ENCODE measurements around the gene IL25. TPM values are rescaled to one million over a fixed set of nuclear protein-coding genes. Genes with fewer than 3 reads are reported as not detected.

IL25 gene
- total and polyA plus RNA-seq, 2 of the 8 experiments (the other 6 are each of a cell fraction or from before 2014, with no cell fraction given) = not detected

DNA sequence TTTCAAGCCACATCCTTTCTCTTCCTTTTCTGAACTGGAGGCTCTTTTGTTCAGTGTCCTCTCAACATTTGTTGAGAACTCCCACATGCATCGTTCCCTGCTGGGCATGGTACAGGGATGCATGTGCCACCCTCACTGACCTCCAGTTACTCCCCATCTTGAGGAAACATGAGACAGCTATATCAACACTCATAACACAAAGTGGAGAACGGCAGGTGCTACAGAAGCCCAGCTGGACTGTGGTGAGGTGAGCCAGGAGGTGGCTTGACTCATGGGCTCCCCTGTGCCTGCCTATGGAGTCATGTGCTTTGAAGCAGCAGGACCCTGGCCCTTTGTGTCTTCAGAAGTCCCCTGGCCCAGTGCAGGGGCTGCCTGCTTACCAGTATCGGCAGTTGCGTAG, 25.7 kb downstream of the IL25 start:
- no peak overlapping the region for H2BK15ac ChIP-seq (ENCODE audit: low read length)
- H3K23ac ChIP-seq (ENCODE audit: insufficient read length) = no peak overlapping the region
- H3K18ac ChIP-seq (ENCODE audit: extremely low read depth, low read length) = no peak overlapping the region
- CTCF ChIA-PET (ENCODE audit: partially characterized antibody) = interaction anchor here (1.8 kb wide), 1 partner anchor 12 kb away, joined by 4 read pairs; no protein-coding TSS in a partner anchor
- FAIRE-seq = no peak
- peaks cover 0 to 2% of the 10 kb centered on the region in 2 experiments for H4K20me1 ChIP-seq (replicated peaks in 1 of 2; ENCODE audit: control insufficient read depth in 1 of 2, insufficient read depth in 2 of 2, low read length in 2 of 2)
- H2AFZ ChIP-seq (ENCODE audit: low read length) = no peak overlapping the region
- H3K14ac ChIP-seq (ENCODE audit: insufficient read length) = no peak overlapping the region
- no peak overlapping the region for H2BK12ac ChIP-seq (ENCODE audit: low read depth, low read length)
- H3K4me3 ChIP-seq (ENCODE audit: extremely low read depth in 1 of 4, insufficient read depth in 2 of 4, low read depth in 3 of 4, low read length in 4 of 4) = no peak overlapping the region
- H3K4ac ChIP-seq (replicated peaks; ENCODE audit: insufficient read length, low read depth, low read length) = no peak overlapping the region
- H3K4me2 ChIP-seq (ENCODE audit: insufficient read depth in 1 of 2, low read depth in 2 of 2, low read length in 2 of 2) = no peak overlapping the region
- H4K8ac ChIP-seq (ENCODE audit: extremely low read depth, insufficient read depth, low read length) = no peak overlapping the region
- H3K79me1 ChIP-seq (ENCODE audit: low read depth, low read length) = no peaks in the 10 kb centered on the region
- DNase-seq (ENCODE audit: low read depth in 1 of 2, low spot score in 2 of 2) = no peak
- no peak overlapping the region for H3K27ac ChIP-seq (ENCODE audit: low read depth, low read length)
- no peaks in the 10 kb centered on the region; a peak in 1 of 7 replicates for H3K27me3 ChIP-seq (replicated peaks in 1 of 4; ENCODE audit: control insufficient read depth in 3 of 4, extremely low read depth in 1 of 4, insufficient read depth in 3 of 4, low read length in 3 of 4)
- H2AK5ac ChIP-seq (ENCODE audit: low read depth, low read length) = no peak overlapping the region
- no peak overlapping the region for H4K91ac ChIP-seq (replicated peaks; ENCODE audit: insufficient read length, low read length)
- H3K56ac ChIP-seq (replicated peaks; ENCODE audit: insufficient read length, low read depth, low read length) = no peak overlapping the region
- no peak overlapping the region for H2BK20ac ChIP-seq (ENCODE audit: low read length)
- no peaks in the 10 kb centered on the region for H3K4me1 ChIP-seq (replicated peaks in 1 of 4; ENCODE audit: control insufficient read depth in 3 of 4, insufficient read depth in 4 of 4, low read length in 3 of 4)
- 95% methylated on average over 4 of the region's 4 CpGs; no CpG with 5 or more reads in 1 of the 2 experiments for WGBS, 2 experiments (ENCODE audit: extremely low coverage in 1 of 2, insufficient coverage in 1 of 2, insufficient read length in 1 of 2, insufficient replicate concordance in 2 of 2, low coverage in 1 of 2, low lambda C conversion rate in 2 of 2, missing lambda C conversion rate in 1 of 2)
- no peak overlapping the region for H3K9ac ChIP-seq (replicated peaks in 1 of 4; ENCODE audit: extremely low read depth in 1 of 4, low read depth in 3 of 4, low read length in 3 of 4)
- H3K79me2 ChIP-seq (ENCODE audit: control insufficient read depth in 1 of 2, insufficient read depth in 2 of 2, low read length in 2 of 2) = no peaks in the 10 kb centered on the region
- no peaks in the 10 kb centered on the region for H3K9me3 ChIP-seq (ENCODE audit: insufficient read depth in 2 of 2, low read depth in 1 of 2, low read length in 1 of 2)
- H2BK120ac ChIP-seq (replicated peaks; ENCODE audit: low read depth, low read length) = no peak overlapping the region
- H2BK5ac ChIP-seq (ENCODE audit: low read depth, low read length) = no peak overlapping the region
- no peaks in the 10 kb centered on the region for H3K23me2 ChIP-seq (ENCODE audit: low read depth, low read length)
- no peak overlapping the region for H4K5ac ChIP-seq (ENCODE audit: insufficient read length, low read depth, low read length)
- POLR2A ChIA-PET (ENCODE audit: partially characterized antibody) = no interaction called here
- H3K36me3 ChIP-seq (ENCODE audit: control insufficient read depth in 2 of 4, insufficient read depth in 4 of 4, low read length in 3 of 4) = no peaks in the 10 kb centered on the region
- TF ChIP-seq POLR2AphosphoS5 (IDR thresholded peaks at IDR 0.05; ENCODE audit: low read depth, low read length) (no peak), BRCA1 (IDR thresholded peaks at IDR 0.05; ENCODE audit: low read depth, low read length) (no peak), ASH2L (IDR thresholded peaks at IDR 0.05; ENCODE audit: low read length) (no peak), GTF2F1 (IDR thresholded peaks at IDR 0.05; ENCODE audit: borderline replicate concordance, low read depth, low read length) (no peak), SRF (IDR thresholded peaks at IDR 0.05; ENCODE audit: low read depth, low read length) (no peak), SIRT6 (IDR thresholded peaks at IDR 0.05; ENCODE audit: low read length) (no peak), BCL11A (IDR thresholded peaks at IDR 0.05; ENCODE audit: low read depth in 2 of 2, low read length in 2 of 2) (no peak), SAP30 (IDR thresholded peaks at IDR 0.05; ENCODE audit: insufficient read depth, insufficient replicate concordance, low read length) (no peak), MAFK (IDR thresholded peaks at IDR 0.05; ENCODE audit: low read depth, low read length) (no peak), CTBP2 (IDR thresholded peaks at IDR 0.05; ENCODE audit: borderline replicate concordance, insufficient read depth, insufficient read length, low read length) (no peak), TCF12 (IDR thresholded peaks at IDR 0.05; ENCODE audit: low read depth, low read length) (no peak), POLR2A (IDR thresholded peaks at IDR 0.05; ENCODE audit: control extremely low read depth in 1 of 2, low read depth in 2 of 2, low read length in 2 of 2) (no peak), SUZ12 (IDR thresholded peaks at IDR 0.05; ENCODE audit: low read length) (no peak), CHD2 (IDR thresholded peaks at IDR 0.05; ENCODE audit: low read length) (no peak)
- TF ChIP-seq, protein P1, sequence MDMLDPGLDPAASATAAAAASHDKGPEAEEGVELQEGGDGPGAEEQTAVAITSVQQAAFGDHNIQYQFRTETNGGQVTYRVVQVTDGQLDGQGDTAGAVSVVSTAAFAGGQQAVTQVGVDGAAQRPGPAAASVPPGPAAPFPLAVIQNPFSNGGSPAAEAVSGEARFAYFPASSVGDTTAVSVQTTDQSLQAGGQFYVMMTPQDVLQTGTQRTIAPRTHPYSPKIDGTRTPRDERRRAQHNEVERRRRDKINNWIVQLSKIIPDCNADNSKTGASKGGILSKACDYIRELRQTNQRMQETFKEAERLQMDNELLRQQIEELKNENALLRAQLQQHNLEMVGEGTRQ (IDR thresholded peaks at IDR 0.05; ENCODE audit: low read length) = no peak

Measured in H1 (cell line).